AG09319 (cell line): Measurements from ENCODE around the gene TXLNA.
A peak's percentile ranks its signal among the peaks of the same experiment; 100 is the strongest.

Experiments used
- DNase-seq: peaks from one replicate; pipeline ENCODE4 v3.0.0-alpha.2; 2010; ENCODE audit warnings: low read depth; ENCODE audit errors: extremely low read depth
- TF ChIP-seq, protein P1 (sequence below): IDR thresholded peaks from 2 replicates; pipeline ENCODE4 v1.5.1; 2011; ENCODE audit warnings: low read depth, mild to moderate bottlenecking, inconsistent platforms, low read length, moderate library complexity

The TXLNA gene

DNA sequence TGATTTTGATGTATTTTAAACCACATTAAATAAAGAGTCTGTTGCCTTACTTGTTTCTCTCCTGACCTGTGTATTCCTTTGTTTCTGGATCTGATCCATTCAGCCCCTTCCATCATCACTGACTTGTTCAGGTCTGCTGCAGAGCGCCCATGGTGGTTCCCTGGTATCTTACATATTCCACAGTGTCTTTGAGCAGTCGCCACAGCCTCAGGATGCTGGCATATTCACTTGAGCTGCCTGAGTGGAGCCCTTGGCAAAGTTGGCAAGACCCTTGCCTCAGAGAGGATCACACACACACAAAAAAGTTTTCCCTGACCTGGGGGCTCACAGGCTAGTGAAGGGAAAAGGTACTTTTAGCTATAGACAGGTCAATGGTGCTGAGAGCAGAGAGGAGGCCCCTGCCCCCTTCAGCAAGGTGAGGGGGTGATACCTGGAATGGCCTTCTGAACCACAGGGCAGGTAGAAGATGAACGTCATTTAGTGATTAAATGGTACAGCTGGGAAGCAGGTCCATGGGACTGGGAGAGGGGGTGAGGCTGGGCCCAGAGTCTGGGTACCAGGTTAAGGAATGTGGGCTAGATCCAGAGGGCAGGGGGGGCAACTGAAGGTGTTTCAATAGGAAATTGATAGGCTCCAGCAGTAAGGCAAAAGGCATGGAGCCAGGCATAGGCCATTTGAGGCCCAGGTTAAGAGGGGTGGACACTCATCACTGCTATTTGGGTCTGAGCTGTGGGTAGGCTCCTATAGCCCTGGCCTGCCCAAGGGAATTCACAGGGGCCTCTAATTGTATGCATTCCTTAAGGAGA, 19.0 kb downstream of the TXLNA start:
- TF ChIP-seq, protein P1, sequence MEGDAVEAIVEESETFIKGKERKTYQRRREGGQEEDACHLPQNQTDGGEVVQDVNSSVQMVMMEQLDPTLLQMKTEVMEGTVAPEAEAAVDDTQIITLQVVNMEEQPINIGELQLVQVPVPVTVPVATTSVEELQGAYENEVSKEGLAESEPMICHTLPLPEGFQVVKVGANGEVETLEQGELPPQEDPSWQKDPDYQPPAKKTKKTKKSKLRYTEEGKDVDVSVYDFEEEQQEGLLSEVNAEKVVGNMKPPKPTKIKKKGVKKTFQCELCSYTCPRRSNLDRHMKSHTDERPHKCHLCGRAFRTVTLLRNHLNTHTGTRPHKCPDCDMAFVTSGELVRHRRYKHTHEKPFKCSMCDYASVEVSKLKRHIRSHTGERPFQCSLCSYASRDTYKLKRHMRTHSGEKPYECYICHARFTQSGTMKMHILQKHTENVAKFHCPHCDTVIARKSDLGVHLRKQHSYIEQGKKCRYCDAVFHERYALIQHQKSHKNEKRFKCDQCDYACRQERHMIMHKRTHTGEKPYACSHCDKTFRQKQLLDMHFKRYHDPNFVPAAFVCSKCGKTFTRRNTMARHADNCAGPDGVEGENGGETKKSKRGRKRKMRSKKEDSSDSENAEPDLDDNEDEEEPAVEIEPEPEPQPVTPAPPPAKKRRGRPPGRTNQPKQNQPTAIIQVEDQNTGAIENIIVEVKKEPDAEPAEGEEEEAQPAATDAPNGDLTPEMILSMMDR = no peak
- no peak for DNase-seq

DNA sequence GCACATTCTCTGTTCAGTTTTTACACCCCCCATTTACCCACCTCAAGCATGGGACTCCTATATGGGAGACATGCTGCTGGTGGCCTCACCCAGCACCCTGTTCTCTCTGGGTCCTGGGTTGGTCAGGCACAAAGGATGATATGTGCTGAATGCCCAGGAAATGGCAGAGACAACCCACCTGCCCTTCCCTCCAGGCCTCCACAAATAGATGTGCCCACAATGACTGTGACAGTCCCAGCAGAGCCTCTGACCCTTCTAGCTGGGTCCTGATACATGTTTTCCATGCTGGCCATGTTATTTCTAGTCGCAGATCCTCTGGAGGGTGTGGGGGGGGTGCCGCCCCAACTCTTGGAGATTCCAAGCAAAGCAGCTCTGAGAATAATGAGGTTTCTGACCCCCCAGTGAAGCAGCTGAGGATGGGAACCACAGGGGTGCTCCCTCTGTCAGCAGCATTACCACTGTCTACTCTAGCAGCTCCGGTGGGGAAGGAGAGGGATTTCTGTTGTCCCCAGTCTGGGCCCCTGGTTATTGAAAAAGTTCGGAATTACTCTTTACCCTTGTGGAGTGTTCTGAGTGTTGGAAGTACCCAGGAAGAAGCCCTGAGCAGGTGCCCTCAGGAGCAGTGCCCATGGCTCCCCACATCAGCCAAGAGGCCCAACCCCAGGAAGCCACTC, 19.7 kb downstream of the TXLNA start:
- no peak for DNase-seq
- TF ChIP-seq, protein P1 = no peak

DNA sequence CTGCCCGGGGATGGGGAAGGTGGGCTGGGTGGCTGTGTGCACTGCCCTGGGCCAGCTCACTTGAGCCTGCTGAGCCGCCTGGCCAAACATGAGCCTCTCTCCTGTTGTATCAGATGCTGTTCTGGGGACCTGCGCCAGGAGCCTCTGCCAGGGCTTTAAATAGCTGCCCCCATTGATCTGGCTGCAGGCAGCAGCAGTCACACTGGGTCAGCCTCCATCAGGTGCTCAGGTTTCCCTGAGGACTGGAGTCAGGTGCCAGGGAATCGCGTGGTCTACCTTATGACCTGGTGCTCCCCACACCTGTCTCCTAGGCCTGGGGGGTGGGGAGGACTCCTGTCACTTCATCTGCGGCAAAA, 20.2 kb downstream of the TXLNA start:
- TF ChIP-seq, protein P1 = no peak
- no peak for DNase-seq

DNA sequence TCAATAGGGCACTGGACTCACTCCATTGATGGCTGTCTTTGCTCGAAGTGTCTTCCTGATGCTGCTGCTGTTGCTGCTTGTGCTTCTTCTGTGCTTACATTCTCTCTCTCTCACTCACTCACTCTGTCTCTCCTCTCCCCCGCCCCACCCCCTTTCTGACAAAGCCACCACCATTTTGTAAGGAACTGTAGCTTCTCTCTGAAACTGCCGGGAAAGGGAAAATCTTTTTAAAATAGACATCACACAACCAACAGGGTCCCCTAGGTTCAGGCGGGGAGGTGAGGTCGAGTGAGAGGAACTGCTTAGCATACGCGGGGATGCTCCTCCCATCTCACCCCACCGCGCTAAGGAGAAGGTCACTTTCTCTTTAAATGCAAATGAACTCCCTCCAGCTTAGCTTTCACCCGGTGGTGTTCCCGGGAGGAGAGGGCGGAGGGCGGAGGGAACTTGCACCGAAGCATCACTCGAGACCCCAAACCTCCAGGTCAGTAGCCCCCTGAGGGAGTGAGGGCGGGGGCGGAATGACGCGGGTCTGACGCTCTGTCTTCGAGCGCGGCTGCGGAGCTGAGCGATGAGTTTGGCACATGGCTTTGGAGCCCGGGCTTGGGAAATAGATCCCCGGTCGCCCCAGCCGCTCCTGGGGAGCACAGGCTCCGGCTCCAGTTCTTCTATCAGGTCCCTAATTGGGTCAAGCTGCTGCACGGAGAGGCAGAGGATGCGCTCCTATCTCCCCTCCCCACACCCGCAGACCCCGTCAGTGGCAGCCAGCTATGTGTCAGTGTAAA, 20.9 kb downstream of the TXLNA start, which contains the start of gene CCDC28B:
Gene CCDC28B, plus strand, starts transcription at position 370 of the 785 bp plus-strand sequence. CDS start 1,341 bp downstream, outside the sequence.
- DNase-seq = no peak
- TF ChIP-seq, protein P1 = no peak

DNA sequence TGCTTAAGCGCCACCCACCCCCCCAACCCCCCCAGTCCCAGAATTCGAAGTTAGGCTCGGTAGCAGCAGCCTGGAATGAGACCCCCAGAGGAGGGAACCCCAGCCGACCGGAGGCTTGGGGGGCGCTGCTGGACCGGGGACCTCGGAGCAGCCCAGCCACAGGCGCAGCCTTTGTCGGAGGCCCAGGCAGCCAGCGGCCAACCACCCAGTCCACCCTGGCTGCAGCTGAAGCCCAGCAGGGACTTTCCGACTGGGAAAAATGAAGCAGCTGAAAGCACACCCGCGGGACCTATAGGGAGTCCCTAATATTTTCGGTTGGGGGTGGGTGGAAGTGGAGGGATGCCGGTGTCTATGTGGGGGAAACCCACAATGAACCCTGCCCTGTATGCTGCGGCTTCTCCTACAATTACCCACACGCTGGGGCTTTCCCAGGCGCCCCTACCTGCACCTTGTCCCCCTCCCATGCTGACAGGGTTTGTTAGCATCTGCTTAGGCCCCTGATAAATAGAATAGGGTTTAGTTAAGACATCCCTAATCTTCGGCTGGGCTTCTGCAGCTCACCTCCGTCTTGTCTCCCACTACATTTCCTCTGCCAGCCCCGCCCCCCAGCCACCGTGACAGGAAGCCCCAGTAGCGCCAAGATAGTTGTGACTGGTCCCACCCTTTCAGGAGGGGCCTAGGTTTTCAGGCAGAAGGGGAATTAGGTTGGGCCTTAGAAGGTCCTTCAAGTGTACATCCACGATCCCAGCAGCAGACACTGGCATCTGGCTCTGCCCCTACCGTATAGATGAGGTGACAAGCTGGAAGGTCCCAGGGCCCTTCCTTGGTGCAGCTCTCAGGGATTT, 21.8 kb downstream of the TXLNA start:
- TF ChIP-seq, protein P1 = peak; percentile 5
- no peak for DNase-seq

DNA sequence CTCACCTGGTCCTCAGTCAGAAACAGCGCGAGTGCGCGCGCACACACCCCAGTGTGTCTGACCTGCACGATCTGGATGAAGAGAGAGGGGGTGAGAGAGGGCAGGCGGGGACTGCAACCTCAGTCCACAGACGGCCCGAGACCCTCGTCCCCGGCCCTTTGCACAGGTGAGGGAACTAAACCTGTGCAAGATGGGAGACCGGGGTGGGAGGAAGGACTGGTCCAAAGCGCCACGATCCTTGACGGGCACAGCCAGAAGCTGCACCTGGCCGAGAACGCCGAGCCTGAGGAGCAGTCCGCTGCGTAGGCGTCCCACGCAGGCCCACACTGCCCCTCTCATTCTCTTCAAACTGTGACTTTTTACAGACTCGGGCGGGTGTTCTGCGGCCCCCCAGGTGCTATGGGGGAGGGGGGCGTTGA, 25.5 kb downstream of the TXLNA start:
- no peak for DNase-seq
- TF ChIP-seq, protein P1 = no peak
